ENCODE data around the gene PDP2.

The PDP2 gene

DNA sequence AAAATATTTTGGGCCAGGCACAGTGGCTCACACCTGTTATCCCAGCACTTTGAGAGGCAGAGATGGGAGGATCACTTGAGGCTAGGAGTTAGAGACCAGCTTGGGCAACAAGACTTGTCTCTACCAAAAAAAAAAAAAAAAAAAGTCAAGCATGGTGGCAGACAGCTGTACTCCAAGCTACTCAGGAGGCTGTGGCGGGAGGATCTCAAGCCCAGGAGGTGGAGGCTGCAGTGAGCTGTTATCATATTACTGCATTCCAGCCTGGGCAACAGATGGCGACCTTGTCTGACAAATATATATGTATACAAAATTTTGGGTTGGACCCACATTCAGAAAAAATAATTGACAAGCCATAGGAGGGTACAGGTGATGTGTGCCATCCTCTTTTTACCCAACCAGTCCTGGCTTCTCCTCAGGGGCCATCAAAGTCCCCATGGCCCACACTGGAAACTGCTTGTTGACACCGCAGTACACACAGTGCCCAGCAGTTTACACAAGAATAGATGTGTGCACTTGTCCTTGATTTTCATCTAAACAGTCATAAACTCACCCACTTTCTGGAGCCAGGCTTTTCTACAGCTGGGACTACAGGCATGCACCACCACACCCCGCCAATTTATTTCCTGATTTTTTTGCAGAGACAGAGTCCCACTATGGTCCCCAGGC is 56.7 kb downstream of the PDP2 start:
- no peak for DNase-seq (ENCODE audit: low spot score)

DNA sequence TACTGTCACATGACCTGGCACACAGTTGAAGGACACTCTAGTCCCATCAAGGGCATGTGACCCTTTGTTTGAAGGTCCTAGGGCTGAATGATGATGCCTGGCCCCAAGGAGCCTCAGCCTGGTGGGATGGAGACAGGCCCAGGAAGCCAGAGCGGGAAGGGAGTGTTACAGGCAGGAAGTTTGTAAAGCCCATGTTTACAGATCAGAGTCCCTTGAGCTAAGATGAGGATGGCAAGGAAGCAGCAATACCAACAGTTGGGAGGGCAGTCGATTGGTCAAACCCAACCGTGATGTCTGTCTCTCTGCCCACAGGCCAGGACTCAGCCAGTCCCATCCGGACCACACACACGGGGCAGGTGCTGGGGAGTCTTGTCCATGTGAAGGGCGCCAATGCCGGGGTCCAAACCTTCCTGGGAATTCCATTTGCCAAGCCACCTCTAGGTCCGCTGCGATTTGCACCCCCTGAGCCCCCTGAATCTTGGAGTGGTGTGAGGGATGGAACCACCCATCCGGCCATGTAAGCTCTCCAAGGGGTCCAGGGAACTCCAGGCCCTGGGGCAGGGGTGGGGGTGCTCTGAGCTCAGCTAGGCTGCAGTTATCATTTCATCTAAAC is 57.5 kb downstream of the PDP2 start:
- DNase-seq (ENCODE audit: low spot score), result no peak

DNA sequence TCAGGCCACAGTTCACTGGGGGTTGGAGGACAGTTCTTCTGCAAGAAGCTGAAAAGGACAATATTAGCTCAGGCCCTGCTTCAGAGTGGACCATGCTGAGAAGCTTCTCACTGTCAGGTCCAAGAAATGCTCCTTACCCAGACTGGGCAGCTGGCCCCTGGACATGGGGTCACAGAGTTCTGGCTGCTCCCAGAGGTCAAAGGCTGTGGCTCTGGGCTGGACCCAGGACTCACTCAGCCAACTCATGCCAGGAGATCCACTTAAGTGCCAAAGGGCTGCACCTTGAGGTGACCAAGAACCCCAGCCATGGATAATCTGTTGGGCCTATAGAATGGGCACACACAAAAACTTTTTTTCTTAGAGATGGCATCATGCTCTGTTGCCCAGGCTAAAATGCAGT is 59.1 kb downstream of the PDP2 start:
- DNase-seq (ENCODE audit: low spot score), result no peak

DNA sequence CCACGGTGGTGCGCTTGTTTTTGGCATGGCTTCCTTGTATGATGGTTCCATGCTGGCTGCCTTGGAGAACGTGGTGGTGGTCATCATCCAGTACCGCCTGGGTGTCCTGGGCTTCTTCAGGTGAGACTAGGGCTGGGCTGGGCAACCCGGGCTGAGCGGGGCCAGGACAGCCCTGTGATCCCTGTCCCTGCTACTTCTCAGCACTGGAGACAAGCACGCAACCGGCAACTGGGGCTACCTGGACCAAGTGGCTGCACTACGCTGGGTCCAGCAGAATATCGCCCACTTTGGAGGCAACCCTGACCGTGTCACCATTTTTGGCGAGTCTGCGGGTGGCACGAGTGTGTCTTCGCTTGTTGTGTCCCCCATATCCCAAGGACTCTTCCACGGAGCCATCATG is 59.9 kb downstream of the PDP2 start:
- no peak for DNase-seq (ENCODE audit: low spot score)

Data from kidney capillary endothelial cell (primary cell).